Measurements from ENCODE around the gene POMZP3.
A peak's percentile ranks its signal among the peaks of the same experiment; 100 is the strongest.
"Not testable (repeated sequence)": the region's sequence is repeated elsewhere in the genome, so short reads cannot be mapped to it uniquely, and the experiment has no call there.

The POMZP3 gene

GRCh38 chr7:76586585-76587315 lies 40.3 kb downstream of the POMZP3 start:
- peak in 1 of 3 donors; percentile 4 for DNase-seq

GRCh38 chr7:76583636-76584281 lies 43.3 kb downstream of the POMZP3 start:
- not testable (repeated sequence) for DNase-seq

GRCh38 chr7:76582848-76583631 lies 44.0 kb downstream of the POMZP3 start:
- DNase-seq = peak; percentile 55 to 65 (median 60)

GRCh38 chr7:76575919-76576655 lies 51.0 kb downstream of the POMZP3 start:
- not testable (repeated sequence) for DNase-seq

- not testable (repeated sequence) for DNase-seq
Measured at GRCh38 chr7:76575431-76575830, 51.6 kb downstream of the POMZP3 start.

- DNase-seq = not testable (repeated sequence)
Measured at GRCh38 chr7:76572296-76572695, 54.8 kb downstream of the POMZP3 start.

- DNase-seq = not testable (repeated sequence)
Measured at GRCh38 chr7:76570324-76570775, 56.7 kb downstream of the POMZP3 start.

GRCh38 chr7:76568742-76569141 lies 58.3 kb downstream of the POMZP3 start:
- not testable (repeated sequence) for DNase-seq

GRCh38 chr7:76567753-76568152 lies 59.3 kb downstream of the POMZP3 start:
- DNase-seq = not testable (repeated sequence)

GRCh38 chr7:76567311-76567710 lies 59.8 kb downstream of the POMZP3 start:
- DNase-seq = not testable (repeated sequence)

- DNase-seq = not testable (repeated sequence)
Measured at GRCh38 chr7:76565001-76565400, 62.1 kb downstream of the POMZP3 start.

GRCh38 chr7:76561342-76561741 lies 65.7 kb downstream of the POMZP3 start:
- not testable (repeated sequence) for DNase-seq

GRCh38 chr7:76560157-76560556 lies 66.9 kb downstream of the POMZP3 start:
- DNase-seq = not testable (repeated sequence)

All from suppressor macrophage treated with lipopolysaccharide for 1 hour (primary cell).